Hepatocyte (in vitro differentiated cells): ENCODE measurements around the gene RSPH10B2. TPM values are rescaled to one million over a fixed set of nuclear protein-coding genes. Genes with fewer than 3 reads are reported as not detected.
"Not testable (repeated sequence)": the region's sequence is repeated elsewhere in the genome, so short reads cannot be mapped to it uniquely, and the experiment has no call there.

Experiments used
- DNase-seq: peaks from one replicate; pipeline ENCODE4 v3.0.0-alpha.2; 2016; ENCODE audit warnings: low spot score
- H2AFZ ChIP-seq: fragments of 200-600 bp; sonication (generic); 2 replicates; pipeline ENCODE4 v1.6.0; 2016; ENCODE audit warnings: antibody characterized with exemption, mild to moderate bottlenecking
- H3K27ac ChIP-seq: fragments of 200-600 bp; sonication (generic); 2 replicates; pipeline ENCODE4 v1.5.1; 2016; ENCODE audit warnings: mild to moderate bottlenecking
- H3K27me3 ChIP-seq: fragments of 200-600 bp; sonication (generic); 2 replicates; pipeline ENCODE4 v1.6.1; 2016
- H3K36me3 ChIP-seq: fragments of 200-600 bp; sonication (generic); replicated peaks from 2 replicates; pipeline ENCODE4 v1.5.1; 2016; ENCODE audit warnings: low read depth; ENCODE audit not compliant: insufficient read depth
- H3K4me1 ChIP-seq: fragments of 200-600 bp; sonication (generic); 2 replicates; pipeline ENCODE4 v1.5.1; 2016; ENCODE audit warnings: mild to moderate bottlenecking, moderate library complexity; ENCODE audit not compliant: insufficient read depth
- H3K4me2 ChIP-seq: fragments of 200-600 bp; sonication (generic); 2 replicates; pipeline ENCODE4 v1.6.0; 2016
- H3K4me3 ChIP-seq: fragments of 200-600 bp; sonication (generic); 2 replicates; pipeline ENCODE4 v1.5.1; 2016; ENCODE audit warnings: mild to moderate bottlenecking
- H3K79me2 ChIP-seq: fragments of 200-600 bp; sonication (generic); 2 replicates; pipeline ENCODE4 v1.6.0; 2017; ENCODE audit warnings: mild to moderate bottlenecking
- H3K9me2 ChIP-seq: fragments of 200-600 bp; sonication (generic); replicated peaks from 2 replicates; pipeline ENCODE4 v1.6.0; 2017; ENCODE audit warnings: mild to moderate bottlenecking; ENCODE audit not compliant: insufficient read depth
- H3K9me3 ChIP-seq: fragments of 200-600 bp; sonication (generic); 2 replicates; pipeline ENCODE4 v1.5.1; 2016; ENCODE audit warnings: low read depth, mild to moderate bottlenecking
- H4K20me1 ChIP-seq: fragments of 200-600 bp; sonication (generic); 2 replicates; pipeline ENCODE4 v1.6.0; 2016; ENCODE audit warnings: mild to moderate bottlenecking; ENCODE audit not compliant: insufficient read depth, poor library complexity, severe bottlenecking
- EZH2 ChIP-seq: fragments of 200-600 bp; sonication (generic); IDR thresholded peaks from 2 replicates; pipeline ENCODE4 v1.6.1; 2016; ENCODE audit warnings: antibody characterized with exemption, mild to moderate bottlenecking, borderline replicate concordance
- EZH2phosphoT487 ChIP-seq: fragments of 200-600 bp; sonication (generic); IDR thresholded peaks from one replicate; pipeline ENCODE4 v1.6.1; 2018; ENCODE audit warnings: antibody characterized with exemption, mild to moderate bottlenecking, low read depth, moderate library complexity; ENCODE audit not compliant: unreplicated experiment, severe bottlenecking
- WGBS: methylation state at CpG from one replicate; pipeline ENCODE4 v1.1.6; 2016; ENCODE audit warnings: low lambda C conversion rate; ENCODE audit errors: missing lambda C conversion rate; 5-methylcytosine and 5-hydroxymethylcytosine counted together
- polyA plus RNA-seq: library from polyadenylated mRNA; unstranded; fragments of >200 nt; fragmentation: Nextera tagmentation; extraction: Ambion mirVana; gene quantifications from 2 replicates; pipeline ENCODE4 v1.2.1, GENCODE V29; 2016
- total RNA-seq: library from RNA; depleted of rRNA; stranded (reverse); fragments of >200 nt; gene quantifications from 2 replicates; pipeline ENCODE4 v1.2.3, GENCODE V29; 2014
- TF ChIP-seq, protein P1 (sequence below): fragments of 200-600 bp; sonication (generic); IDR thresholded peaks from 2 replicates; pipeline ENCODE4 v1.5.1; 2016; ENCODE audit warnings: antibody characterized with exemption, mild to moderate bottlenecking; ENCODE audit not compliant: poor library complexity

RSPH10B2 gene
- total and polyA plus RNA-seq, 2 experiments from 2014 or later = not detected

DNA sequence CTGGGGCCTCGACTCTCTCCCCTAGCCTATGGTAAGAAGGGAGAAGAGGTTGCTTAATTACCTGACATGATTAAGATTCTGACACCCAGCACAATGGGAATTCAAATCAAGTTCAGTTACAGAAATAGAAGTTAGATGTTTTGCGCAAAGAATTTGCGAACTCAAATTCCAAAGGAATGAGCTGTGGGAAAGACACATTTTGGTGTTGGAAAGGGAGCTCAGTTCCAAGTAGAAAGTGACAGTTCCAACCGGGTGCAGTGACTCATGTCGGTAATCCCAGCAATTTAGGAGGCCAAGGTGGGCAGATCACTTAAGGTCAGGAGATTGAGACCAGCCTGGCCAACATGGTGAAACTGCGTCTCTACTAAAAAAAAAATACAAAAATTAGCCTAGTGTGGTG lies 76.1 kb downstream of the RSPH10B2 start:
- H3K9me2 ChIP-seq, H3K36me3 ChIP-seq, DNase-seq, H3K27me3 ChIP-seq, H3K9me3 ChIP-seq, H3K4me1 ChIP-seq, H3K4me3 ChIP-seq, H3K27ac ChIP-seq, H3K79me2 ChIP-seq, H4K20me1 ChIP-seq, H2AFZ ChIP-seq, H3K4me2 ChIP-seq: not testable (repeated sequence)
- 87% methylated on average over 6 of the region's 6 CpGs for WGBS

DNA sequence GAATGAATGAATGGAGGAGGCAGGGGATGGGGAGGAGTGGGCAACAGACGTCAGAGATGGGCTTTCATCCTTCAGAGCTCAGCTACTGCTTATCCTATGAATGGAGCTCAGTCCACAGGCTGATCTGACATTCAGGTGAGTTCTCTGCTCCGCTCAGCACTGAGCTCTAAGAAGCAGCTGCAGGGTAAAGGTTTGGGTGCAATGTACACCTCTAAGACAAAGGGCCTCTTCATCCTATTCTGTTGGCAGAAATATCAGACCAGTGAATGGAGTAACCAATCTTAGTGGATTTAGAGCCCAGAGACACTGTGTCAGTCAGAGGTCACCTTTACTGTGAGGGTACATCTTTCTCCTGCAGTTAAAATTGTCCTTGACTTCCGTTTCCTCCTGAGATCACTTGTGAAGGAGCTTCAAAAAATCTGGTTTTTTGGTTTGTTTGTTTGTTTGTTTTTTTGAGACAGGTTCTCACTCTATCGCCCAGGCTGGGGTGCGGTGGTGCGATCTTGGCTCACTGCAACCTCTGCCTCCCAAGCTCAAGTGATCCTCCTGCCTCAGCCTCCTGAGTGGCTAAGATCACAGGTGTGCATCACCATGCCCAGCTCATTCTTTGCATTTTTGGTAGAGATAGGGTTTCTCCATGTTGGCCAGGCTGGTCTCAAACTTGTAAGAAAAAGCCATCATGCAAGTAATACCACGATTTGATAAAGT lies 77.3 kb downstream of the RSPH10B2 start:
- Histone ChIP-seq H2AFZ (no peak overlapping the region), H3K27me3 (no peaks in the 10 kb centered on the region), H3K4me3 (no peak overlapping the region), H3K4me1 (no peaks in the 10 kb centered on the region), H3K27ac (no peak overlapping the region), H3K9me2 (no peaks in the 10 kb centered on the region), H4K20me1 (no peaks in the 10 kb centered on the region), H3K9me3 (no peaks in the 10 kb centered on the region), H3K79me2 (no peaks in the 10 kb centered on the region), H3K4me2 (no peak overlapping the region), H3K36me3 (no peaks in the 10 kb centered on the region)
- TF ChIP-seq, protein P1, sequence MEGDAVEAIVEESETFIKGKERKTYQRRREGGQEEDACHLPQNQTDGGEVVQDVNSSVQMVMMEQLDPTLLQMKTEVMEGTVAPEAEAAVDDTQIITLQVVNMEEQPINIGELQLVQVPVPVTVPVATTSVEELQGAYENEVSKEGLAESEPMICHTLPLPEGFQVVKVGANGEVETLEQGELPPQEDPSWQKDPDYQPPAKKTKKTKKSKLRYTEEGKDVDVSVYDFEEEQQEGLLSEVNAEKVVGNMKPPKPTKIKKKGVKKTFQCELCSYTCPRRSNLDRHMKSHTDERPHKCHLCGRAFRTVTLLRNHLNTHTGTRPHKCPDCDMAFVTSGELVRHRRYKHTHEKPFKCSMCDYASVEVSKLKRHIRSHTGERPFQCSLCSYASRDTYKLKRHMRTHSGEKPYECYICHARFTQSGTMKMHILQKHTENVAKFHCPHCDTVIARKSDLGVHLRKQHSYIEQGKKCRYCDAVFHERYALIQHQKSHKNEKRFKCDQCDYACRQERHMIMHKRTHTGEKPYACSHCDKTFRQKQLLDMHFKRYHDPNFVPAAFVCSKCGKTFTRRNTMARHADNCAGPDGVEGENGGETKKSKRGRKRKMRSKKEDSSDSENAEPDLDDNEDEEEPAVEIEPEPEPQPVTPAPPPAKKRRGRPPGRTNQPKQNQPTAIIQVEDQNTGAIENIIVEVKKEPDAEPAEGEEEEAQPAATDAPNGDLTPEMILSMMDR = no peak
- TF ChIP-seq EZH2phosphoT487 (no peak), EZH2 (no peak)
- no peak for DNase-seq
- 86% methylated on average over 7 of the region's 7 CpGs for WGBS

DNA sequence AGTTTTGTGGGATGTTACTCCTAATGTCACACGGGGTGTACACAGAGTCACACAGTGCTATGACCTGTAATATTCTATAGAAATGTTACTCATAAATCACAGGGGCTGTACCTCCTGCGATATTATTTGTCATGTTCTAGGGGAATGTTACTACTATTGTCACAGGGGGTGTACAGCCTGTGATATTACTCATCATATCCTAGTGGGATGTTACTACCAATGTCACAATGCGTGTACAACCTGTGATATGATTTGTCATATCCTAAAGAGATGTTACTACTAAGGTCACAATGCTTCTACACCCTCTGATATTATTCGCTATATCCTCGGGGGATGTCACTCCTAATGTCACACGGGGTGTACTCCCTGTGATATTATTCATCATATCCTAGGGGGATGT lies 79.7 kb downstream of the RSPH10B2 start:
- H3K4me2 ChIP-seq = no peak overlapping the region
- no peaks in the 10 kb centered on the region for H4K20me1 ChIP-seq
- no peak overlapping the region for H3K27ac ChIP-seq
- no peaks in the 10 kb centered on the region for H3K9me3 ChIP-seq
- H2AFZ ChIP-seq = no peak overlapping the region
- H3K79me2 ChIP-seq = no peaks in the 10 kb centered on the region
- H3K27me3 ChIP-seq = no peaks in the 10 kb centered on the region
- 90% methylated on average over 6 of the region's 6 CpGs for WGBS
- H3K36me3 ChIP-seq = no peaks in the 10 kb centered on the region
- no peak for DNase-seq
- TF ChIP-seq EZH2 (no peak), EZH2phosphoT487 (no peak)
- TF ChIP-seq, protein P1 = no peak
- H3K4me3 ChIP-seq = no peak overlapping the region
- H3K9me2 ChIP-seq = no peaks in the 10 kb centered on the region
- H3K4me1 ChIP-seq = no peaks in the 10 kb centered on the region

- not testable (repeated sequence) for H3K9me3 ChIP-seq, H4K20me1 ChIP-seq, H3K27ac ChIP-seq, H2AFZ ChIP-seq, H3K4me1 ChIP-seq, H3K79me2 ChIP-seq, H3K36me3 ChIP-seq, H3K9me2 ChIP-seq, H3K27me3 ChIP-seq, H3K4me3 ChIP-seq, DNase-seq, H3K4me2 ChIP-seq
- WGBS = 70% methylated on average over 3 of the region's 3 CpGs
These were observed 81.6 kb downstream of the RSPH10B2 start for GRCh38 chr7:6835521-6835920.

DNA sequence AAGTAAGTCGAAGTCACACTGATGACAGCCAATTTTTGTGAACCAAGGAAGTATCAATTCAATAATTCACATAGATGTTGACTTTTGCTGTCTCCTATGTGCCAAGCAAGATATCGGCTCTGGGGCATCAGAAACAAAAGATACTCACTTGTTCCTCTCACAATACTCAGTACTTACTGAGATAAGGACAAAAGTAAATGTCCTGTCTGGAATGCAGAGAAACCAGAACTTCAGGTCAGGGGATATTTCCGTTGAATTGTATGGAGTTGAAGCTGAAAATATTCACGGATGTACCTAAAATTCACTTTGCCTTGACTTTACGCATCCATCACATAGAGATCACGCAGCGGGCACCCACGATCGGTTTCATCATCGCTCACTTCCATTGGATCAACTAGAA lies 83.2 kb downstream of the RSPH10B2 start:
- H3K4me1 ChIP-seq, H4K20me1 ChIP-seq, H3K36me3 ChIP-seq, DNase-seq, H3K9me2 ChIP-seq, H3K4me3 ChIP-seq, H3K9me3 ChIP-seq, H3K79me2 ChIP-seq, H3K4me2 ChIP-seq, H3K27ac ChIP-seq, H3K27me3 ChIP-seq, H2AFZ ChIP-seq: not testable (repeated sequence)
- 81% methylated on average over 10 of the region's 10 CpGs for WGBS

DNA sequence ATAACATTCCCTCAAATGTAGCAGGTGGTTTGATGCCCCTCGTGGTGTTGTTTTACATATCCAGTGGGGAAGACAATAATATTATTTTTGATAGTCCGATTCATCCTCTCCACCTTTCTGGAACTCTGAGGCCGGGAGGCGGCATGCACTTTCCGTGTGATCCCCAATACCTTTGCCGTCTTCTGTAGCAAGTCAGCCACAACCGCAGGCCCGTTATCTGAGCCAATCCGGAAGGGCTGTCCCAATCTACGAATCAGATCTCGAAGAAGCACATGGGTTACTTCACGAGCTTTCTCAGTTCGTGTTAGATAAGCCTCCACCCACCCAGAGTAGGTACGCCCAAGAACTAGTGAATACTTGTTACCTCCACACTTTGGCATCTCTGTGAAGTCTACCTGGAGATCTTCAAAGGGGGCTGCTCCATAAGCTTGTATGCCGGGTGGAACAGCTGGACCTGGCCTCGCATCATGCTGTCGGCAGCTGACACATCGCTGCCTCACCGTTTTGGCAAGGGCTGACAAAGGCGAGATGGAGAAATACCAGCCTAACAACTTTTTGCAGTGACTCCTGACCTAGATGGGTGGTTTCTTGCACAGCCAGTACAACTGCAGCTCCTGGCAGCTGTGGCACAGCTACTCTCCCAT lies 88.5 kb downstream of the RSPH10B2 start:
- 69% methylated on average over 20 of the region's 20 CpGs for WGBS
- not testable (repeated sequence) for H2AFZ ChIP-seq, DNase-seq

DNA sequence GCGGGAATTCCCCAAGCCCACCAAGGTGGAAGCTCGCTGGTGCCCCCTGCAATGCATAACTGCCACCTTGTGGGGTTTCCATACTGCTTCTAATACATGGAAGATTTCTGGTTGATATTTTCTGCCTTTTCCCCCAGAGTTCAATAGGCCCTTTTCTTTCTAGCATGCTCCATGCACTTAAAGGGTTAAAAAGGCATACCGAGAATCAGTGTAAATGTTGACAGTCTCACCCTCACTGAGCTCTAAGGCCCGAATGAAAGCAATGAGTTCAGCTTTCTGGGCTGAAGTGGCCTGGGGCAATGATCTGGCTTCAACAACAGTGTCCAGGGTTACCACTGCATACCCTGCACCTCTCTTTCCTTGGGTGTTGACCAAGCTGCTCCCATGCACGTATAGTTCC lies 89.2 kb downstream of the RSPH10B2 start:
- not testable (repeated sequence) for H3K27me3 ChIP-seq, H3K4me2 ChIP-seq

More for the DNA sequence above, 88.5 kb downstream of the RSPH10B2 start:
- H3K9me3 ChIP-seq, H3K36me3 ChIP-seq, H3K4me3 ChIP-seq, H3K4me1 ChIP-seq, H3K79me2 ChIP-seq, H3K4me2 ChIP-seq, H3K27ac ChIP-seq, H3K27me3 ChIP-seq, H3K9me2 ChIP-seq, H4K20me1 ChIP-seq: not testable (repeated sequence)

More for the DNA sequence above, 89.2 kb downstream of the RSPH10B2 start:
- not testable (repeated sequence) for H3K4me1 ChIP-seq, H2AFZ ChIP-seq, H3K9me3 ChIP-seq, H3K9me2 ChIP-seq, H4K20me1 ChIP-seq, H3K27ac ChIP-seq, H3K36me3 ChIP-seq, H3K79me2 ChIP-seq, DNase-seq, H3K4me3 ChIP-seq
- whole genome bisulfite sequencing = 28% methylated on average over 5 of the region's 5 CpGs
